ENCODE results near the gene ZNF500.

The ZNF500 gene

GRCh38 chr16:4766875-4767628 is at the start of gene ZNF500:
Gene ZNF500, minus strand, starts transcription at chr16:4767162. Its CDS starts 1,184 bp downstream, at chr16:4765978.
- H3K4me3 ChIP-seq (ENCODE audit: low read depth, low read length), result peak within 1 kb of the TSS; percentile 80

GRCh38 chr16:4814542-4815173 is 47.7 kb upstream of the ZNF500 start:
- H3K4me3 ChIP-seq (ENCODE audit: low read depth, low read length), result no peak overlapping the region

GRCh38 chr16:4814046-4814445 is 47.1 kb upstream of the ZNF500 start:
- H3K4me3 ChIP-seq (ENCODE audit: low read depth, low read length), result no peak overlapping the region

- H3K4me3 ChIP-seq (ENCODE audit: low read depth, low read length), result no peak overlapping the region
Measured at GRCh38 chr16:4813251-4814003, 46.5 kb upstream of the ZNF500 start.

- no peak overlapping the region for H3K4me3 ChIP-seq (ENCODE audit: low read depth, low read length)
Measured at GRCh38 chr16:4811773-4812172, 44.8 kb upstream of the ZNF500 start.

GRCh38 chr16:4811242-4811641 is 44.3 kb upstream of the ZNF500 start:
- H3K4me3 ChIP-seq (ENCODE audit: low read depth, low read length), result no peak overlapping the region

GRCh38 chr16:4806280-4806679 is 39.3 kb upstream of the ZNF500 start:
- H3K4me3 ChIP-seq (ENCODE audit: low read depth, low read length), result no peak overlapping the region

GRCh38 chr16:4805231-4805630 is 38.3 kb upstream of the ZNF500 start:
- H3K4me3 ChIP-seq (ENCODE audit: low read depth, low read length), result no peak overlapping the region

- no peak overlapping the region for H3K4me3 ChIP-seq (ENCODE audit: low read depth, low read length)
Measured at GRCh38 chr16:4803898-4804762, 37.2 kb upstream of the ZNF500 start.

GRCh38 chr16:4803401-4803844 is 36.5 kb upstream of the ZNF500 start:
- H3K4me3 ChIP-seq (ENCODE audit: low read depth, low read length), result peak overlapping the region; percentile 67

GRCh38 chr16:4802659-4803287 is 35.8 kb upstream of the ZNF500 start:
- peak overlapping the region; percentile 67 for H3K4me3 ChIP-seq (ENCODE audit: low read depth, low read length)

GRCh38 chr16:4801962-4802658 is 35.1 kb upstream of the ZNF500 start, which contains the start of gene ROGDI:
Gene ROGDI, minus strand, starts transcription at chr16:4802633. Its CDS starts 62 bp downstream, at chr16:4802571.
- H3K4me3 ChIP-seq (ENCODE audit: low read depth, low read length), result peak within 1 kb of the TSS; percentile 67

- H3K4me3 ChIP-seq (ENCODE audit: low read depth, low read length), result peak overlapping the region; percentile 67
Measured at GRCh38 chr16:4801051-4801961, 34.3 kb upstream of the ZNF500 start.

GRCh38 chr16:4800290-4801041 is 33.5 kb upstream of the ZNF500 start:
- H3K4me3 ChIP-seq (ENCODE audit: low read depth, low read length), result no peak overlapping the region

GRCh38 chr16:4799171-4799855 is 32.4 kb upstream of the ZNF500 start:
- H3K4me3 ChIP-seq (ENCODE audit: low read depth, low read length), result no peak overlapping the region

- no peak overlapping the region for H3K4me3 ChIP-seq (ENCODE audit: low read depth, low read length)
Measured at GRCh38 chr16:4798456-4798855, 31.5 kb upstream of the ZNF500 start.

GRCh38 chr16:4797805-4798252 is 30.9 kb upstream of the ZNF500 start:
- no peak overlapping the region for H3K4me3 ChIP-seq (ENCODE audit: low read depth, low read length)
